HG02759 (cell line): Measurements from ENCODE around the gene METAP1D.
A peak's percentile ranks its signal among the peaks of the same experiment; 100 is the strongest.
"Not testable (repeated sequence)": the region's sequence is repeated elsewhere in the genome, so short reads cannot be mapped to it uniquely, and the experiment has no call there.

Source experiments
- ATAC-seq: cut with Tn5 transposase; IDR thresholded peaks from one replicate; pipeline ENCODE4 v1.9.1; 2021; ENCODE audit warnings: mild to moderate bottlenecking, moderate library complexity; ENCODE audit not compliant: unreplicated experiment

Gene METAP1D

DNA sequence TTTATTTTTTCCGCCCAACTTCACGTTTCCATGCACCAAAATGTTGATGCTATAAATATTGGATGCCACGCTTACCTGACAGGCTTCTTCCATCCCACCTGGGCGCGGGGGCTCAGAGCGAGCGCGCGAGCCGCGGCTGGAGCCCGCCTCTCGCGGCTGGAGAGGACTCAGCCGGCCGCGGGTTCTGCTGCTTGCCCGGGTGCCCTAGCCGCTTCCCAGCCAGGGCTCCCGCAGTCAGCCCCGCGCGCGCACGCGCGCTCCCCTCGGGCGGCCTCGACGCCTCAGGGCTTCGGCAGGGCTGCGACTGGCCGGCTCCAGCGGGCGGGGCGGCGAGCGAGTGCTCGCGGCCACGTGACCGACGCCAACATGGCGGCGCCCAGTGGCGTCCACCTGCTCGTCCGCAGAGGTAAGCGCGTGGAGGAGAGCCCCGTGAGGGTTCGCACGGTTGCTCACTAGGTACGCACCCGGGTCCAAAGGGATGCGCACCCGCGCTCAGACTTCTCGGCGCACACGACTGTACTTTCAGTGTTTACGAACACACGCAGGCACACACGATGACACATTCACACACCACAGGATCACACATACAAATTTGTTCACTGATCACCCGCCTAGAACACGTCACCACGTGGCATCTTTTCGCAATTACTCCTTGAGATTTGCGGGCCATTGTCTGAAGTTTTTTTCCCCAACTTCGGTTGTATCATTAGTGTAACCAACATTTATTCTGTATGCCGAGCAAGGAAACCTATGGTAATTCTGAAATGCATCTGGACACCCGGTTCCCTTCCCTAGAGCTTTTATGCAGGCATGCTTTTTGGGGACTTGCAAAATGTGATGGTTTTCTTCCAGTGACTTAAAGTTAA lies at the start of gene METAP1D:
Gene METAP1D, plus strand, starts transcription at position 350 of the 866 bp plus-strand sequence. Its CDS starts 17 bp downstream, at position 367.
- peak; percentile 98 for ATAC-seq

DNA sequence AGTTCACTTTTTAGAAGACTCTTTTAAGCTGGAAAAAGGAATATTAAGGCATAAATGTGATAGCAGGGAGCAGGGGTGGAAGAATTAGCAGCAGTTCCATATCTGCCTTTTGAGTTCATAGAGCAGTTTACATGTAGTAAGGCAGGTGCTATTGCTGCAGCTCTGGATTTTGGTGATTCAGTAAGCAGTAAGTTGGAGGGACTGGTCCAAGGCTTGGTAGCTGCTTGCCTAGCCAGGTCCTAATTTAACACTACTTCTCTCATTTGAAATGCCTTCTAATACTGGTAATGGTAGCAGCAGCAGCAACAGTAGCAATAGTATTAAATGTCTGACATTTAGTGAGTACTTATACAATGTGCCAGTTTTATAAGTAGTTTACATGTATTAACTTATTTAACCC lies 47.5 kb upstream of the METAP1D start:
- no peak for ATAC-seq

DNA sequence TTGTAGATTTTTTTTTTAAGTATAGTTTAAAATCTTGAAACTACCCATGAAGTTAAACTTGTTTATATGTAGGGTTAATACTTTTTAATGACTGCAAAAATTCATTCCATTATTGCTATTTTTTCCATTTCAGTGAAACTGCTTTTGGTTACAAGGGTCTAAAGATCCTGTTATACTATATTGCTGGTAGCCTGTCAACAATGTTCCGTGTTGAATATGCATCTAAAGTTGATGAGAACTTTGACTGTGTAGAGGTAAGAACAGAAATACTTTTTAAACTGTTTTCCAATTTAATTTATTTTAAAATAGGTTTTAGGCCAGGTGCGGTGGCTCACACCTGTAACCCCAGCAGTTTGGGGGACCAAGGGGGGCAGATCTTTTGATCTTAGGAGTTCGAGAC lies 47.0 kb upstream of the METAP1D start:
- ATAC-seq, result no peak

DNA sequence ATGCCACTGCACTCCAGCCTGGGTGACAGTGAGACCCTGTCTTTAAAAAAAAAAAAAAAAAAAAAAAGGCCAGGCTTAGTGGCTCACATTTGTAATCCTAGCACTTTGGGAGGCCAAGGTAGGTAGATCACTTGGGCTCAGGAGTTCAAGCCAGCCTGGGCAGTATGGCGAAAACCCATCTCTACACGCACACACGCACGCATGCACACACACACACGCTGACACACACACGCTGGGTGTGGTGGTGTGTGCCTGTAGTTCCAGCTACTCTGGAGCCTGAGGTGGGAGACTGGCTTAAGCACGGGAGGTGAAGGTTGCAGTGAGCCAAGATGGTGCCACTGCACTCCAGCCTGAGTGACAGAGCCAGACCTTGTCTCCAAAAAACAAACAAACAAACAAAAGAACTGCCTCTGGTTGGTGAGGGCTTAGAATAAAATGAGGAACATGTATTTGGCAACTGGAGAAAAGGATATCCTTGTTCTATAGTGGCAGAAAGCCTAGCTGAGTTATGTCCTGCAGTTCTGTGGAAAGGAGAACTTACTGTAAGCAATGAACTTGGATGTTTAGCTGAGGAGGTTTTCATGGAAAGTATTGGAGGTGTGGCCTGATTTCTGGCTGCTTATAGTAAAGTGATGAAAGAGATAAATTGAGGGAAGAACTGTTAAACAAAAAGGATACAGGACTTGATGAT lies 43.5 kb upstream of the METAP1D start:
- ATAC-seq, result no peak

DNA sequence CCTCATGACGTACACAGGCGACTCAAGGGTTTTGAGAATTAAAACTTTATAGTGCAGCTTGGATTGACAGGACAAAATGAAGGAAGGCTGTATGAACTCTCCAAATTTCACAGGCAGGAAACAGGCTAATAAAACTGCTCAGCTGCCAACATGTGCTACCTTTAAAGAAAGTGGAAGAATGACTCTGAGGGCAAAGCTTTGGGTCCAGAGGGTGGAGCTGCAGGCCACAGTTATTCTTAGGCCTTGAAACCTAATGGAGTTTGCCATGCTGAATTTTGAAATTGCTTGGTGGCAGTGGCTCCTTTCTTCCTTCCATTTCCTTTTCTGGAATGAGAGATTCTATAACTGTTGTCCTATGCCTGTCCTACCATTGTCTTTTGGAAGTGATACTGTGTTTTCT lies 42.7 kb upstream of the METAP1D start:
- ATAC-seq, result no peak

DNA sequence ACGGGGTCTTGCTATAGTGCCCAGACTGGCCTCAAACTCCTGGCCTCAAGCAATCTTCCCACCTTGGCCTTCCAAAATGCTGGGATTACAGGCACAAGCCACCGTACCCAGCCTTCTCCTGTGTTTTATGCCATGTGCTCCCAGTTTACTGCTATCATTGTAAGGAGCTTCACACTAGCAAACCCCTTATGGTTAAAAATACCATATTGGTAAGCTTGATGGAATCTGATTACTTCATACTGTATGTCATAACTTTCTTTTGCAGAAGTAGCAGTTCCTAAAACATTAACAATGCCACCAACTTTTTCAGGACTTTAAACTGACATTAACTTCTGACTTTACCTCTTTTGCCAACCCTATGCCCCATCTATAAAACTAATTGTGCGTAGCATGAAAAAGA lies 41.3 kb upstream of the METAP1D start:
- ATAC-seq, result no peak

DNA sequence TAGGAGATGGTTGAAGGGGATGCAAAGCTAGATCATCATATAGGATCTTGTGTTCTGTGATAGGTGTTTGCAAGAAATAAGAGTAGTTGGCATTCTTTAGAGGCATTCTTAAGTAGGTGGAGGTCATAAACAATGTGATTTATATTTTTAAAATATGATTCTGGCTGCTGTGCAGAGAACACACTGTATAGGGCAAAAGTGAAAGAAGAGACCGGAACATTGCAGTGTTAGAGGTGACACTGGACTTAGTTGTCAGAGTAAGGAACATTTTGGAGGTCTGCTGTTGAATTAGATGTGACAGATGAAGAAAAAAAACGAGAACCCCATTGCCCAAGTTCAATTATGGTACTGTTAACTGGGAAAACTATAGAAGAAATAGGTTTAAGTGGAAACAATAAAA lies 39.8 kb upstream of the METAP1D start:
- ATAC-seq, result no peak

DNA sequence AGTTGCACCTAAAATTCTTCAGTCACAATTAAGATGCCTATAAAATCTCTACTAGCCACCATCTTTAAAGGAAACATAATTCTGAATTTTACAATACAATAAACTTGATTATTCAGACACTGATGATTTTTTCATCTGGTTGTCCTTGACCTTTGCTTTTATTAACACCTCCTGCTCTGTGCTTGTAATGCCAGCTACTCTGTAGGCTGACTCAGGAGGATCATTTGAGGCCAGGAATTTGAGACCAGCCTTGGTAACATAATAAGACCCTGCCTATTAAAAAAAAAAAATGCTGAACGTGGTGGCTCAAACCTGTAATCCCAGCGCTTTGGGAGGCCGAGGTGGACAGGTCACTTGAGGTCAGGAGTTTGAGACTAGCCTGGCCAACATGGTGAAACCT lies 39.2 kb upstream of the METAP1D start:
- no peak for ATAC-seq

DNA sequence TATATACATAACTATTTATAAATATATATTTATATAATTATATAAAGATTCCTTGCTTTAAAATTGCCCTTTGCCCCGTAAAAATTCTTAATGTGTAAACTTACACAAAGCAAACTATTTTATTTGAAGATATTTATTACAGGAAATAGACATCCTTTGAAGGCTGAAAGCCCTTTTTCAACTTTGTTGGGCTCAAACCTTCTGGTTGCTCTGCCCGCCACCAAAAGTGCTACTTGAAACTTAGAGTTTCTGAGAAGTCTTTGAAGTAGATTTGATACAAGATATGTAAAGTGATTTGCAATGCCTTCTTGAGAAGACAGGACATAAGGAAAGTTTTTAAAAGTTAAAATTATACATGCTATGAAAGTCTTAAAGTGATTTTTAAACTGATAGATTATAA lies 36.6 kb upstream of the METAP1D start:
- no peak for ATAC-seq

DNA sequence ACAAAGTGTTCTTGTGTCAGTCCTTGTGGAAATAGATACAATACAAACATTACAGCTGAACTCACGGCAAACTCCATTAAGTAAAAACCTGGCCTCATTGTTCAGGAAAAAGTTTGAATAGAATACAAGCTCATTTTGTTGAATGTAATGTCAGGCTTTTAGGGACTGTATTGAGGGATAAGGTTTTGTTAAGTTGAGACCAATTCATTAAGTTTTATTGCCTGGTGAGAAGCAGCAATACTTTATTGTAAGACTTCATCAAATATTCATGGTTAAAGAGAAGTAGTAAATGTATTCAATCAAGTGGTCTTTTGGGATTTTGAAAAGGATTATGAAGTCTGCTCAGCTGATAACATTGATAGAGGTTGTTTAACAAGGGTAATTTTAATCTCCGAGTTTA lies 35.4 kb upstream of the METAP1D start:
- ATAC-seq, result no peak

DNA sequence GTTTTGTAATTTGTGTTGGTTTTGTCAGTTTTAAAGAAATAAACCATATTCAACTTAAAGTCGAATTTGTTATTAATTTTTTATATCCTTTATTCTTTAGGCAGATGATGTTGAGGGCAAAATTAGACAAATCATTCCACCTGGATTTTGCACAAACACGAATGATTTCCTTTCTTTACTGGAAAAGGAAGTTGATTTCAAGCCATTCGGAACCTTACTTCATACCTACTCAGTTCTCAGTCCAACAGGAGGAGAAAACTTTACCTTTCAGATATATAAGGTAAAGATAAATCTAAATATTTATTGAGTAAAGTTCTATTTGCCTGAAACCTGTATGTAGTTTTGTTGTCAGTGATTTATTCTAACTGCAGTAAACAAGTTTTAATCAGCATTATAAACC lies 34.5 kb upstream of the METAP1D start:
- ATAC-seq, result no peak

DNA sequence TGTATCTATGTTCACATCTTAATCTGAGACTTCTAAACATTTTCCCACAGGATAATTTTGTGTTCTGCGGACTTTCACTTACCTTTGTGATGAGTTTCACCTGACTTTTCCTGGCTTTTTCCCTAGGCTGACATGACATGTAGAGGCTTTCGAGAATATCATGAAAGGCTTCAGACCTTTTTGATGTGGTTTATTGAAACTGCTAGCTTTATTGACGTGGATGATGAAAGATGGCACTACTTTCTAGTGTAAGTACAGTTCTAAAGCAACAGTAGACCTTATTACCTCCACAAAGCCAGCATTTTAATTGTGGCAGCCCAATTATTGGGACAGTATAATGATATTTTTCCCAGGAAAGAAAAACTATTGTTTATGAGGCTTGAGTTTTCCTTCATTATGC lies 34.1 kb upstream of the METAP1D start:
- ATAC-seq, result no peak

DNA sequence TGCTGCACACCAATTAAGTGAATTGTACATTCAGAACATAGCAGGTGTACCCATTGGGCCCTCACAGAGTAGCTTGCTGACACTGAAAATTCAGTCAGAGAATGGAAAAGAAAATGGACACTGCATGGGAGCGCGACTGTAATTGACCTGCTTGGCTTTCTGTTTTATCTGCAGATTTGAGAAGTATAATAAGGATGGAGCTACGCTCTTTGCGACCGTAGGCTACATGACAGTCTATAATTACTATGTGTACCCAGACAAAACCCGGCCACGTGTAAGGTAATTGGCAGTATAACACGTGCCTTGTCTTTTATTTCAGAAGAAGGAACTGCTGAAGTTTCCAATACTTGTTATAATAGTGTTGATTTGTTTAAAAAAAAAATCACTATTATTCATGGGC lies 33.5 kb upstream of the METAP1D start:
- ATAC-seq, result no peak

DNA sequence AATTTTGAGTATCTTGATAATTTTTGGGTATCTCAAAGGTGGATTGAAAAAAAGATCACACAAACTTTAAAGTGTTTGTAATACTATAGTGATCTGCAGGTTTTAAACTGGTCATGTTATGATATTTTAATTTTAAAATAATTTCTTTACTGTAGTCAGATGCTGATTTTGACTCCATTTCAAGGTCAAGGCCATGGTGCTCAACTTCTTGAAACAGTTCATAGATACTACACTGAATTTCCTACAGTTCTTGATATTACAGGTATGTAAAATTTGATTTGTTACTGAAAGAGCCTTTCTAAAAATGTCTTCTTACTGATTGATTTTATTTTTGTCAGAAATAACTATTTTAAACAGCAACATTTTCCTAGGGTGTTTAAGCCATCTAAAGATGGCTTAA lies 33.1 kb upstream of the METAP1D start:
- ATAC-seq, result no peak

DNA sequence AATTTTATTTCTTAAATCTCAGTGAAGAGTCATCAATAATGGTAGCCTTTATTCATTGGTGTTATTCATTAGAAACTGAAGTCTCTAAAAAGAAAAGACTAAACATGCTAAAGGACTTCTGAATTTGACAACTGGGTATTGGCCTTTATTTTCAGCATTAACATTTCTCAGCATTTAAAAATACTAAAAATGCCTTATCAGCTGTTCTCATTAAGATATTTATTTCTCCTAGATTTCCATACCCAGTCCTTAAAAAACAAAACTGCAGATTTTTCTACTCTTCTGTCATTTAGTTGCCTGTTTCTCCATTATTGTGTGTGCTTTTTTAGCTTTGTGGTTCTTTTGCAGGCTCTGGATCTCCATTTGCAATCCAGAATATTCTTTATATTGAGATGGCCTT lies 31.2 kb upstream of the METAP1D start:
- no peak for ATAC-seq

DNA sequence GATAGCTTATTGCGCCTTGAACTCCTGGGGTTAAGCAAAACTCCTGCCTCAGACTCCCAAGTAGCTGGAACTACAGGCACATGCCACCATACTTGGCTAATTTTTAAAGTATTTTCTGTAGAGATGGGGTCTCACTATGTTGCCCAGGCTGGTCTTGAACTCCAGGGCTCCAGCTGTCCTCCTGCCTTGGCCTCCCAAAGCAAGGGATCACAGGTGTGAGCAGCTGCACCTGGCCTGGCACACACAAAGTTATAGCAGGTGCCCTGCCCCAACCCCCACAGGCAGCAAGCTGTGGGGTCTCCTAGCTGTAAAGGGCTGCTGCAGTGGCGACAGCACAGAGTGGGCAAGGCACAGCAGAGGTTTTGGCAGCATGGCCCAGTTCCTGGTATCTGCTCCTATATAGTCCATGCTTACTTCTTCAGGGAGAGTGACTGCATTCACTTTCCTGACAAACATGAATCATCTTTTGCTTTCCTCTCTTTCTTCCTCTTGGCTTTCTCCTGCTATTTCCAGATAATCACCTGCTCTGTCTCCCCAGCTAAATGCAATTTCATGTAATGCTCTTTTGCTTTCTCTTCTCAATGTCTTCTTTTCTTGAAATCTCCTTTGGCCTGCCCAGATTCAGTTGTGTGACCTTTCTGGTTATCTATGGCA lies 27.3 kb upstream of the METAP1D start:
- ATAC-seq, result no peak

DNA sequence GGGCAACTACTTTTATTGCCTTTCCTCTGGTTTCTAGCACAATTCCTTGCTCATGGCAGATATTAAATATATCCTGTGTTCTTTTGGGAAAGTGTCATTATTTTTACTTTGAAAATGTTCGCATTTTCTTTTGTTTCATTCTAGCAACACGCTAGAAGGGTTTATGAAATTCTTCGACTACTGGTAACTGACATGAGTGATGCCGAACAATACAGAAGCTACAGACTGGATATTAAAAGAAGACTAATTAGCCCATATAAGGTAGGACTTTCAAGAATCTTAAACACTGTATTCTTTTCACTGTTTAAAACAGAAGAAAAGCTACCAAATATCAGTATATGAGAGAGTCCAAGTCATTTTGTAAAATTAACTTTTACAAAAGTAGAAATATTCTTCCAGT lies 20.6 kb upstream of the METAP1D start:
- no peak for ATAC-seq

DNA sequence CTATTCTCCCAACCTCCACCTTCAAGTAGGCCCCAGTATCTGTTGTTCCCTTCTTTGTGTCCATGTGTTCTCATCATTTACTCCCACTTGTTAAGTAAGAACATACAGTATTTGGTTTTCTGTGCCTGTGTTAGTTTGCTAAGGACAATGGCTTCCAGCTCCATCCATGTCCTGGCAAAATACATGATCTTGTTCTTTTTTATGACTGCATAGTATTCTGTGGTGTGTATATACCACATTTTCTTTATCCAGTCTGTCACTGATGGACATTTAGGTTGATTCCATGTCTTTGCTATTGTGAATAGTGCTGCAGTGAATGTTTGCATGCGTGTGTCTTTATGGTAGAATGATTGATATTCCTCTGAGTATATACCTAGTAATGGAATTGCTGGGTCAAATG lies 15.8 kb upstream of the METAP1D start:
- not testable (repeated sequence) for ATAC-seq

DNA sequence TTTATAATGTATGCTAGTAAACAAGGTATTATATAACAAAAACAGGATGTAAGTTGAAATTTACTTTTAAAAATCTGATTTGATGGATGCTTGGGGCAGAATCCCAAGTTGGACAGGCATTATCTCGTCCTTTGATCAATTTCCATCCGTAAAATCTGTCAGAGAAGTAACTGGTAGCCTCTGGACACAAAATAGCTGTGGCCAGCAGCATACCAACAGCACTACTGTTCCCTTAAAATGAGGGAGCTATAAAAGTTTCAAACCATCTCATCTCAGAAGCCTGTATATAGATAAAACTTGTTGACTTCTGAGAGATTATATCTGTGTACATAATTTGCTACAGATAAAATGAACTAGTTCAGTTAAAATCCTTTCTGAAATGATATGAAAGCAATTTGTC lies 14.7 kb upstream of the METAP1D start:
- no peak for ATAC-seq

DNA sequence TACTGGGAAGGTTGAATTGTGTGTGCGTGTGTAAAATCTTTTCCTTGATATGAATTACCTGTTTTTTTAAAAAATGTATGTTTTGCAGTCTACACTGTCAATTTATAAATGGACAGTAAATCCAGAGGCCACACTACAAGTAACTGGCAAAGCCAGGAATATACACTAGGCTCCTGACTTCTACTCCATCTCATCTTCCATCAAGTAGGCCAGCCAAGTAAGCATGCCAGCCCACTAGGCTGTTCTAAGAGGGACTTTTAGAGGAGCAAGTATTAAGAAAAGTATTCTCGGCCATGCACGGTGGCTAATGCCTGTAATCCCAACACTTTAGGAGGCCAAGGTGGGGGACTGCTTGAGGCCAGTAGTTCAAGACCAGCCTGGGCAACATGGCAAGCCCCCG lies 13.0 kb upstream of the METAP1D start:
- no peak for ATAC-seq

DNA sequence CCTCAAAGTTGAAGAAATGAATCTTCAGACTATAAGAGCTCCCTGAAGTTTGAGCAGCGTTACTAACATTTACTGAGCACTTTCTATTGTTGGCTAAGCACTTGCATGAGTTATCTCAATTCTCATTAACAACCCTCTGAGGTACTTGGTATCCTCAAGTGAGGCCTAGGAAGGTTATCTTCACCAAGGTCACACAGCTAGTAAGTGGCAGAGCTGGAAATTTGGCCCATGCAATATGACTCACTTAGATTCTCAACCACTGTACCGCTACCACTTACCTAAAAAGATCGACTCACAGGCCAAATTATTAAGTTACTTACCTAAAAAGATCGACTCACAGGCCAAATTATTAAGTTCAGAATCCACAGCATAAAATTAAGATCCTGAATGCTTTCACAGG lies 8.7 kb upstream of the METAP1D start:
- ATAC-seq, result no peak

DNA sequence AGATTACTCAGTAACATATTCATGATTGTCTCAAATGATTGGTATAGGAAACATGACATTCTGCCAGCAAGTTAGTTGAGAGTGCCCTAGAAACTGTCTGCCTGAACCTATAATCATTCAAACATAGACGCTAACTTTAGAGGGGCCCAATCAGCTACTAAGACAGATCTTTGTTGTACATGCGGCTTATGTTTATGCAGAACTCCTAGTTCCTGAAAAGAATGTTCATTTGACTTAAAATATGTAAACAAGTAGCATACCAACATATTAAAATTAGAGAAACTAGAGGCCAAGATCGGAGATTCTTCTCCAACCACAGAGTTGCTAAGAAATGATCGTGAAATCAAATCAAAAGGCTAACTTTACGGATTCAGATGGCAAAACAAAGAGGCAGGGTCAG lies 4.2 kb upstream of the METAP1D start:
- ATAC-seq, result no peak
